ENCODE results near the gene TERB2.
"Not testable (repeated sequence)": the region's sequence is repeated elsewhere in the genome, so short reads cannot be mapped to it uniquely, and the experiment has no call there.

The TERB2 gene

DNA sequence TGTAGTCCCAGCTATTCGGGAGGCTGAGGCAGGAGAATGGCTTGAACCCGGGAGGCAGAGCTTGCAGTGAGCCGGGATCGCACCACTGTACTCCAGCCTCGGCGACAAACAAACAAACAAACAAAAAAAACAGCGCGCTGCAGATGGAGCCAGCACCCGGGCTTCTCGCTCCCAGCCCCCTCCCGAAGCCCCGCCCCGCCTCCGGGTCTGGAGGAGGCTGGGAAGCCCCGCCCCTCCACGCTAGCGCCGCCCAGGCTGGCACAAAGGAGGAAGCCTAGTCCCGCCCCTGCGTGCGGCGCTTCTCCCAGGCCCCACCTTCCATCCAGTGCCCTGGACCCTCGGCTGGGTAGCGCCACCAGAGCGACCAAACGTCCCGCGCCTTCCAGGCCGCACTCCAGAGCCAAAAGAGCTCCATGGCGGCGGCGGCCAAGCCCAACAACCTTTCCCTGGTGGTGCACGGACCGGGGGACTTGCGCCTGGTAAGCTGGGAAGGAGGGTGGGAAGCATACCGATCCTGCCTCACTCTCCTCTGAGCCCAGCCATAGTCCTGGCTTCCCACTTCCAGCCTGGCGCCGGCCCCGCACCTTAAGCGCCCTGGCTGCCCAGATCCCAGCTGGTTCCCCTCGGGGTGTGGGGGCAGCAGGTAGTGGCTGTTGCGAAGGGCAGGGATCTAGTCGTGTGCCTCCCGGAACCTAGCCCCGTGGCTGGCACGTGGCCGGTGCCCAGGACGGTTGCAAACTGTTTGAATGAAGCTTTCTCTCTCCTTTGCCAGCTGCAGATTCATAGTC lies 66.6 kb downstream of the TERB2 start, which contains the start of gene SORD:
SORD (plus strand) TSS at position 325 of the 788 bp plus-strand sequence; CDS start at position 414, 89 bp downstream.
- H3K79me2 ChIP-seq (ENCODE audit: control insufficient read depth, insufficient read depth, low read length) = no peaks in the 10 kb centered on the region
- no peaks in the 10 kb centered on the region for H3K36me3 ChIP-seq (ENCODE audit: control insufficient read depth, insufficient read depth, low read length)
- peak within 1 kb of the TSS; percentile 13 for H4K8ac ChIP-seq (ENCODE audit: low read depth, low read length)
- H3K4ac ChIP-seq (ENCODE audit: low read depth, low read length) = no peak within 1 kb of the TSS
- H3K4me1 ChIP-seq (ENCODE audit: control insufficient read depth, low read depth, low read length) = peaks cover 4% of the 10 kb centered on the region
- DNase-seq = peak; percentile 97
- peak within 1 kb of the TSS; percentile 85 for H3K4me2 ChIP-seq (ENCODE audit: low read length)
- H3K9ac ChIP-seq (ENCODE audit: low read length) = peak within 1 kb of the TSS; percentile 98
- no peak within 1 kb of the TSS for H2AK5ac ChIP-seq (ENCODE audit: low read length)
- no peak within 1 kb of the TSS for H4K5ac ChIP-seq (ENCODE audit: low read length)
- H3K23ac ChIP-seq (ENCODE audit: low read length) = peak within 1 kb of the TSS; percentile 94
- peak within 1 kb of the TSS; percentile 83 for H3K4me3 ChIP-seq (ENCODE audit: low read length)
- H3K56ac ChIP-seq (ENCODE audit: low read length) = peak within 1 kb of the TSS; percentile 99
- peak within 1 kb of the TSS; percentile 9 for H3K27ac ChIP-seq (ENCODE audit: low read depth, low read length)
- peak within 1 kb of the TSS; percentile 67 for H2BK5ac ChIP-seq (ENCODE audit: low read length)
- peak within 1 kb of the TSS; percentile 57 for H3K18ac ChIP-seq (ENCODE audit: low read length)
- no CpG with 5 or more reads among the region's 48 CpGs for WGBS (ENCODE audit: extremely low coverage, insufficient coverage, low lambda C conversion rate)
- H3K27me3 ChIP-seq (ENCODE audit: insufficient read depth, low read length, poor library complexity) = no peaks in the 10 kb centered on the region
- no peak within 1 kb of the TSS for H2BK15ac ChIP-seq (replicated peaks; ENCODE audit: low read depth)
- no peak within 1 kb of the TSS for H2BK120ac ChIP-seq (ENCODE audit: low read depth, low read length)
- peaks cover 3% of the 10 kb centered on the region for H3K79me1 ChIP-seq (ENCODE audit: low read length)

DNA sequence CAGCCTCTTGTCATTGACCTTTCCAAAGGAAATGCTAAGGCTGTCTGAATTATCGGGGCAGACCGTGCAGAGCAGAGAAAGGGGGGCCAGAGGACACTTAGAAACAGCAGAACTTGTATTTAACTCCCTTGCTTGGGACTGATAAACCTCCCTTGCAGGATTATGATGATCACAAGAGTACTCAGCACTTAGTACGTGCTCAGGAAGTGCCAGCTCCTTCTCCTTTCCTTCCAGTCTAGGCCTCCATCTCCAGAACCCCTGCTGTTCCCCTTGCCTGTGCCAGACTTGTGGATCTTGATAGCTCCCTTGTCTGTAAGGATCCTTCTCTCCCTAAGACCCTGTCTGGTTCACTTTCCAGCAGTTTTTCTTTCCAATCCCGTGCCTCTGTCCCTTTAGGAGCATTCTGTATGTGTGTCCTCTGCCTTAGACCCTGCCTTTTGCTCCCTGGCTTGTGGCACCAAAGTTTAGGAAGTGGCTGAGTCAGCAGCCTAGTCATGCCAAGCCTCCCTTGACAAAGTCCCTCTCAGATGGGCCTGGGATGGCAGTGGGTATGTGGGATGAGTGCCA lies 67.3 kb downstream of the TERB2 start:
- no peak overlapping the region for H3K27ac ChIP-seq (ENCODE audit: low read depth, low read length)
- H3K4ac ChIP-seq (ENCODE audit: low read depth, low read length) = no peak overlapping the region
- no peak overlapping the region for H4K8ac ChIP-seq (ENCODE audit: low read depth, low read length)
- no peak overlapping the region for H4K5ac ChIP-seq (ENCODE audit: low read length)
- no peaks in the 10 kb centered on the region for H3K79me2 ChIP-seq (ENCODE audit: control insufficient read depth, insufficient read depth, low read length)
- H3K18ac ChIP-seq (ENCODE audit: low read length) = no peak overlapping the region
- H3K56ac ChIP-seq (ENCODE audit: low read length) = peak overlapping the region; percentile 99
- peaks cover 4% of the 10 kb centered on the region for H3K4me1 ChIP-seq (ENCODE audit: control insufficient read depth, low read depth, low read length)
- H3K4me3 ChIP-seq (ENCODE audit: low read length) = peak overlapping the region; percentile 83
- H2AK5ac ChIP-seq (ENCODE audit: low read length) = no peak overlapping the region
- H2BK5ac ChIP-seq (ENCODE audit: low read length) = no peak overlapping the region
- H3K27me3 ChIP-seq (ENCODE audit: insufficient read depth, low read length, poor library complexity) = no peaks in the 10 kb centered on the region
- peak overlapping the region; percentile 94 for H3K23ac ChIP-seq (ENCODE audit: low read length)
- peaks cover 3% of the 10 kb centered on the region for H3K79me1 ChIP-seq (ENCODE audit: low read length)
- no peak overlapping the region for H2BK15ac ChIP-seq (replicated peaks; ENCODE audit: low read depth)
- H3K9ac ChIP-seq (ENCODE audit: low read length) = peak overlapping the region; percentile 98
- peak; percentile 70 for DNase-seq
- H3K36me3 ChIP-seq (ENCODE audit: control insufficient read depth, insufficient read depth, low read length) = no peaks in the 10 kb centered on the region
- H2BK120ac ChIP-seq (ENCODE audit: low read depth, low read length) = no peak overlapping the region
- no CpG with 5 or more reads among the region's 4 CpGs for WGBS (ENCODE audit: extremely low coverage, insufficient coverage, low lambda C conversion rate)
- peak overlapping the region; percentile 85 for H3K4me2 ChIP-seq (ENCODE audit: low read length)

DNA sequence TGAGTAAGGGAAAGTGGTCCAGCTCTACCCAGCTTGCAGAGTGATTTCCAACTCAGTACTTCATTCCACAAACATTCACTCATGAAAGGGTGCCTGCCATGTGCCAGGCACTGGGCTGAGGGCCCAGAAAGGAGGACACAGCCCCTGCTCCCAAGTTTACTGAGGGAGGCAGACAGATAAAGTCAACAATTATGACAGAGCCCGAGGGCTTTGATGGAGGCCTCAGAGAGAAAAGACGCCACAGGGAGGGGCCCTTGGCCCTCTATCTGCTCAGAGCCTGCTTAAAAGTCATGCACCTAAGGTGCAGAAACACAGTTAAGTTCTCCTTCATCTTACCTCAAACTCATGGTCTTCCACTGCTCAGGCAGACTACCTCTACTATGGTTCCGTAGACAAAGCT lies 68.2 kb downstream of the TERB2 start:
- H2BK120ac ChIP-seq (ENCODE audit: low read depth, low read length); H4K5ac ChIP-seq (ENCODE audit: low read length); H3K4me1 ChIP-seq (ENCODE audit: control insufficient read depth, low read depth, low read length); H3K4me2 ChIP-seq (ENCODE audit: low read length); H4K8ac ChIP-seq (ENCODE audit: low read depth, low read length); H3K79me2 ChIP-seq (ENCODE audit: control insufficient read depth, insufficient read depth, low read length); H3K56ac ChIP-seq (ENCODE audit: low read length); H3K27ac ChIP-seq (ENCODE audit: low read depth, low read length); H3K18ac ChIP-seq (ENCODE audit: low read length); DNase-seq; H3K36me3 ChIP-seq (ENCODE audit: control insufficient read depth, insufficient read depth, low read length); H2BK5ac ChIP-seq (ENCODE audit: low read length); H3K9ac ChIP-seq (ENCODE audit: low read length); H3K27me3 ChIP-seq (ENCODE audit: insufficient read depth, low read length, poor library complexity); H2BK15ac ChIP-seq (replicated peaks; ENCODE audit: low read depth); H3K79me1 ChIP-seq (ENCODE audit: low read length); H3K23ac ChIP-seq (ENCODE audit: low read length); H3K4me3 ChIP-seq (ENCODE audit: low read length); H3K4ac ChIP-seq (ENCODE audit: low read depth, low read length); H2AK5ac ChIP-seq (ENCODE audit: low read length): not testable (repeated sequence)
- no CpG with 5 or more reads among the region's 3 CpGs for WGBS (ENCODE audit: extremely low coverage, insufficient coverage, low lambda C conversion rate)

DNA sequence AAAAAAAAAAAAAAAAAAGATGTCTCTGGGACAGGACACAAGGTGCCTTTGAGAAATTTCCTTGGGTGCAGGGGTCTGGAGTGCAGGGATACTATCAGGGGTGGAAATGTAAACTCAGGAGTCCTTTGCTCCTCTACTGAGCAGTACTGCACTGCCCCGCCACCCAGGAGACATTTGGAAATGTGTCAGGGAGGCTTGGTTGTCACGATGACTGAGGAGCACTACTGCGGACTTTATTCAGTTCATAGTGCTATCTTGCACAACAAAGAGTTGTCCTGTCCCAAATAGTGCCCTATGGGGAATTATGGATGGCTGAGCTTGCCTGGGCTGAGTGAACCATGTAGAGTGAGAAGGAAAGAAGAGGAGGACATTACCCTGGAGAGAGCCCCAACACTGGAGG lies 69.1 kb downstream of the TERB2 start:
- H3K9ac ChIP-seq (ENCODE audit: low read length); H3K18ac ChIP-seq (ENCODE audit: low read length); H3K4me2 ChIP-seq (ENCODE audit: low read length); H3K4me1 ChIP-seq (ENCODE audit: control insufficient read depth, low read depth, low read length); H3K79me1 ChIP-seq (ENCODE audit: low read length); H3K27ac ChIP-seq (ENCODE audit: low read depth, low read length); H2AK5ac ChIP-seq (ENCODE audit: low read length); H3K23ac ChIP-seq (ENCODE audit: low read length); H3K79me2 ChIP-seq (ENCODE audit: control insufficient read depth, insufficient read depth, low read length); DNase-seq; H3K4ac ChIP-seq (ENCODE audit: low read depth, low read length); H2BK5ac ChIP-seq (ENCODE audit: low read length); H2BK120ac ChIP-seq (ENCODE audit: low read depth, low read length); H4K5ac ChIP-seq (ENCODE audit: low read length); H3K36me3 ChIP-seq (ENCODE audit: control insufficient read depth, insufficient read depth, low read length); H4K8ac ChIP-seq (ENCODE audit: low read depth, low read length); H3K4me3 ChIP-seq (ENCODE audit: low read length); H2BK15ac ChIP-seq (replicated peaks; ENCODE audit: low read depth); H3K56ac ChIP-seq (ENCODE audit: low read length); H3K27me3 ChIP-seq (ENCODE audit: insufficient read depth, low read length, poor library complexity): not testable (repeated sequence)
- no CpG with 5 or more reads among the region's 3 CpGs for WGBS (ENCODE audit: extremely low coverage, insufficient coverage, low lambda C conversion rate)

DNA sequence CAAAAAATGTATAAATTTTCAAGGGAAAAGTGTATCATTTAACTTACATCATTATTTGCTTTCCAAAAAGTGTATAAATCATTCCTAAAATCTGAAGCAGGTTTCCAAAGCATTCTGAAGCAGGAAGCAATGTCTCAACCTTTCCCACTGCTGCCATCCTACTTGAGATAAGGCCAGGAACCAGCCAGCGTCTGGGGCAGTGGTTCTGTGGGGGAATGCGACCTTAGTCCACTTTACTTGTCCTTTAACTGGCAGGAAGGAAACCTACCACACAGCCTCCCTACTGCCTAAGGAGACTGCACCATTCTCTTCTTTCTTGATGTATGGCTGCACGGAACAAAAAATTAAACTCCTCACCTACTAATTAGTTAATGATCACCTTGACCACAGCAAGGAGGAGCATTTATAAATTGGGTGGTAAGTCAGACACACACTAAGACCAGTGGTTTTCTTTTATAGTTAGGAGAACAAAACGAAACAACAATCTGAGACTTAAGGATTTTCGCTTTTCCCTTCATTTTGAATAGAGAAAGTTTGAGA lies 70.2 kb downstream of the TERB2 start:
- Histone ChIP-seq H2AK5ac (ENCODE audit: low read length) (no peak overlapping the region), H3K4ac (ENCODE audit: low read depth, low read length) (no peak overlapping the region), H3K56ac (ENCODE audit: low read length) (no peak overlapping the region), H3K9ac (ENCODE audit: low read length) (no peak overlapping the region), H3K4me2 (ENCODE audit: low read length) (no peak overlapping the region), H4K8ac (ENCODE audit: low read depth, low read length) (no peak overlapping the region), H3K27me3 (ENCODE audit: insufficient read depth, low read length, poor library complexity) (no peaks in the 10 kb centered on the region), H2BK120ac (ENCODE audit: low read depth, low read length) (no peak overlapping the region), H3K4me3 (ENCODE audit: low read length) (no peak overlapping the region), H3K27ac (ENCODE audit: low read depth, low read length) (no peak overlapping the region), H2BK15ac (replicated peaks; ENCODE audit: low read depth) (no peak overlapping the region), H2BK5ac (ENCODE audit: low read length) (no peak overlapping the region), H3K79me1 (ENCODE audit: low read length) (peaks cover 5% of the 10 kb centered on the region), H3K79me2 (ENCODE audit: control insufficient read depth, insufficient read depth, low read length) (no peaks in the 10 kb centered on the region), H3K18ac (ENCODE audit: low read length) (no peak overlapping the region), H3K36me3 (ENCODE audit: control insufficient read depth, insufficient read depth, low read length) (no peaks in the 10 kb centered on the region), H4K5ac (ENCODE audit: low read length) (no peak overlapping the region), H3K23ac (ENCODE audit: low read length) (no peak overlapping the region), H3K4me1 (ENCODE audit: control insufficient read depth, low read depth, low read length) (peaks cover 4% of the 10 kb centered on the region)
- WGBS (ENCODE audit: extremely low coverage, insufficient coverage, low lambda C conversion rate) = no CpG with 5 or more reads among the region's 5 CpGs
- DNase-seq = peak; percentile 33

All from mesendoderm (in vitro differentiated cells).